Measurements from ENCODE around the gene ARFGEF2. TPM values are rescaled to one million over a fixed set of nuclear protein-coding genes. Genes with fewer than 3 reads are reported as not detected.

ARFGEF2 gene
- total and polyA plus RNA-seq, 2 of the 4 experiments (the other 2 are of a cell fraction): 10.3 to 39.1 TPM

GRCh38 chr20:48941467-48941866, 20.0 kb downstream of the ARFGEF2 start:
- no peak overlapping the region for H2AK9ac ChIP-seq (replicated peaks; ENCODE audit: low read depth, low read length, poor library complexity)
- peaks cover 10% of the 10 kb centered on the region for H3K36me3 ChIP-seq (ENCODE audit: control insufficient read depth, insufficient read depth, low read length)
- H3K9me3 ChIP-seq (ENCODE audit: control insufficient read depth, insufficient read depth, low read length): no peaks in the 10 kb centered on the region
- no peak overlapping the region for H2BK20ac ChIP-seq (ENCODE audit: low read depth, low read length)
- H4K91ac ChIP-seq (ENCODE audit: insufficient read depth, low read depth, low read length): no peak overlapping the region
- peaks cover 6% of the 10 kb centered on the region; the same call in 1 of the 2 replicates for H3K4me1 ChIP-seq (ENCODE audit: control insufficient read depth, insufficient read depth, low read length)
- no peak overlapping the region for H3K9ac ChIP-seq (ENCODE audit: low read depth, low read length)
- H2BK15ac ChIP-seq (ENCODE audit: low read depth, low read length): no peak overlapping the region
- no peak overlapping the region for H3K4me2 ChIP-seq (ENCODE audit: low read depth, low read length)
- peaks cover 45% of the 10 kb centered on the region for H4K20me1 ChIP-seq (ENCODE audit: insufficient read depth, low read length)
- no peak overlapping the region for H3K27ac ChIP-seq (ENCODE audit: insufficient read depth, low read length)
- no TSS peak for BruUV-seq (replicated peaks)
- in situ Hi-C loops (cut with MboI; ENCODE audit: low sequenced_read_pairs) (no loop called here), intact Hi-C loops (cut with micrococcal nuclease) (no loop called here), dilution Hi-C loops (cut with HindIII; ENCODE audit: low sequenced_read_pairs, unreplicated experiment) (no loop called here)
- no peak overlapping the region for H3K23ac ChIP-seq (ENCODE audit: low read depth, low read length)
- no peak overlapping the region for H3K18ac ChIP-seq (ENCODE audit: low read depth, low read length)
- WGBS, 2 experiments (ENCODE audit: extremely low coverage in 2 of 2, insufficient read length in 1 of 2): 100% methylated on average over 3 of the region's 4 CpGs; no CpG with 5 or more reads in 1 of the 2 experiments
- peaks cover 39 to 81% of the 10 kb centered on the region in 2 experiments for H3K79me1 ChIP-seq (ENCODE audit: low read depth in 1 of 2, low read length in 2 of 2)
- no peak overlapping the region for H2BK120ac ChIP-seq (ENCODE audit: low read depth, low read length)
- ChIA-PET POLR2A (ENCODE audit: unreplicated experiment) (no interaction called here), CTCF (no interaction called here)
- H3K9me1 ChIP-seq (ENCODE audit: insufficient read depth, low read length): peaks cover 34% of the 10 kb centered on the region
- no peaks in the 10 kb centered on the region for H3K27me3 ChIP-seq (ENCODE audit: control insufficient read depth, insufficient read depth, low read length)
- no peak overlapping the region for H2AFZ ChIP-seq (replicated peaks; ENCODE audit: low read length, poor library complexity)
- no peak for TF ChIP-seq POLR2A (IDR thresholded peaks at IDR 0.05; ENCODE audit: low read depth, low read length)
- TF ChIP-seq RAD21 (IDR thresholded peaks at IDR 0.05; ENCODE audit: low read length): no peak
- no peak for TF ChIP-seq MAZ (IDR thresholded peaks at IDR 0.05; ENCODE audit: borderline replicate concordance, low read depth, low read length)
- TF ChIP-seq MAFK (IDR thresholded peaks at IDR 0.05; ENCODE audit: low read depth, low read length): no peak
- no peak for TF ChIP-seq MXI1 (IDR thresholded peaks at IDR 0.05; ENCODE audit: borderline replicate concordance, low read depth, low read length)
- TF ChIP-seq CHD1 (IDR thresholded peaks at IDR 0.05; ENCODE audit: low read depth, low read length): no peak
- no peak for TF ChIP-seq USF2 (IDR thresholded peaks at IDR 0.05; ENCODE audit: low read depth, low read length)
- TF ChIP-seq CTCF (conservative IDR thresholded peaks at IDR 0.05; ENCODE audit: low read depth, low read length): no peak
- no peak overlapping the region for H3K4me3 ChIP-seq (ENCODE audit: insufficient read depth, low read depth, low read length)
- no peak overlapping the region for H4K5ac ChIP-seq (ENCODE audit: low read depth, low read length)
- 0 out of 2 replicates have a peak overlapping the region, but pooled peaks have one; percentile 2 for H3K14ac ChIP-seq (replicated peaks; ENCODE audit: low read depth, low read length)
- ATAC-seq (ENCODE audit: low read depth): no peak
- no peak for DNase-seq
- H3K4ac ChIP-seq (ENCODE audit: low read depth, low read length): no peak overlapping the region
- H3K56ac ChIP-seq (ENCODE audit: extremely low read depth, insufficient read depth, low read length): no peak overlapping the region
- H4K8ac ChIP-seq (ENCODE audit: low read depth in 2 of 2, low read length in 2 of 2): no peak overlapping the region
- H2BK5ac ChIP-seq (ENCODE audit: low read depth, low read length, poor library complexity, severe bottlenecking): no peak overlapping the region
- H2AK5ac ChIP-seq (ENCODE audit: low read depth, low read length): no peak overlapping the region

Measured in IMR-90 (cell line).